ENCODE measurements around the gene PPM1L.

The PPM1L gene

DNA sequence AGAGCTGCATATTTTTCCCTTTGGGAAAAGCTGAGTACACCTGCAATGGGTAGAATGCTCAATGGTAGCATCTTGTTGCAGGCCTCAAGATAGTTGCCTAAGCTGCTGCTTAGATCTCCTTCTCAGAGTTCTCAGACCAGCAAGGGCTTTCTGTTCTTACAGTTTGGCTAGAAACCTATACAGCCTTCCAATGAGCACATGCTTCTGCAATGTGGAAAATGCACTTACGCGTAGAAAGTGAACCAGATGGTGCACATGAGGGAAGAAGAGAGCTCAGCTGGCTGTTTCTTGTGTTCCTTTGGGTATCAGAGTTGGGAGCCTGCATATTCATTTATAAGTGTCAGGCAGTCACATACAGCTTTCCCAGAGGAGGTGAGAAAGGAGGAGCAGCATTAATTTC lies 212.7 kb downstream of the PPM1L start:
- H3K27me3 ChIP-seq (ENCODE audit: control insufficient read depth, low read length), result no peaks in the 10 kb centered on the region
- no peaks in the 10 kb centered on the region for H3K36me3 ChIP-seq (ENCODE audit: control insufficient read depth, low read length)
- H3K9me2 ChIP-seq (replicated peaks; ENCODE audit: control insufficient read depth, low read length), result no peaks in the 10 kb centered on the region
- no peaks in the 10 kb centered on the region for H3F3A ChIP-seq (ENCODE audit: control insufficient read depth, insufficient read depth)
- H3K4me3 ChIP-seq (ENCODE audit: low read length), result no peak overlapping the region
- peaks cover 6% of the 10 kb centered on the region for H3K4me1 ChIP-seq (ENCODE audit: control insufficient read depth, low read length)
- no peaks in the 10 kb centered on the region for H3K79me2 ChIP-seq (ENCODE audit: control insufficient read depth, low read length)
- H3K4me2 ChIP-seq (ENCODE audit: low read length), result no peak overlapping the region
- no peak for TF ChIP-seq CTCF (IDR thresholded peaks at IDR 0.05; ENCODE audit: low read depth, low read length, poor library complexity, severe bottlenecking)
- TF ChIP-seq EZH2phosphoT487 (IDR thresholded peaks at IDR 0.05; ENCODE audit: borderline replicate concordance, low read length), result no peak
- H4K20me1 ChIP-seq (ENCODE audit: control insufficient read depth, insufficient read depth, low read depth, low read length), result no peaks in the 10 kb centered on the region
- H3K9me3 ChIP-seq (ENCODE audit: control insufficient read depth, insufficient read depth, low read length), result no peaks in the 10 kb centered on the region
- no peak overlapping the region for H3K27ac ChIP-seq (ENCODE audit: low read depth, low read length)

DNA sequence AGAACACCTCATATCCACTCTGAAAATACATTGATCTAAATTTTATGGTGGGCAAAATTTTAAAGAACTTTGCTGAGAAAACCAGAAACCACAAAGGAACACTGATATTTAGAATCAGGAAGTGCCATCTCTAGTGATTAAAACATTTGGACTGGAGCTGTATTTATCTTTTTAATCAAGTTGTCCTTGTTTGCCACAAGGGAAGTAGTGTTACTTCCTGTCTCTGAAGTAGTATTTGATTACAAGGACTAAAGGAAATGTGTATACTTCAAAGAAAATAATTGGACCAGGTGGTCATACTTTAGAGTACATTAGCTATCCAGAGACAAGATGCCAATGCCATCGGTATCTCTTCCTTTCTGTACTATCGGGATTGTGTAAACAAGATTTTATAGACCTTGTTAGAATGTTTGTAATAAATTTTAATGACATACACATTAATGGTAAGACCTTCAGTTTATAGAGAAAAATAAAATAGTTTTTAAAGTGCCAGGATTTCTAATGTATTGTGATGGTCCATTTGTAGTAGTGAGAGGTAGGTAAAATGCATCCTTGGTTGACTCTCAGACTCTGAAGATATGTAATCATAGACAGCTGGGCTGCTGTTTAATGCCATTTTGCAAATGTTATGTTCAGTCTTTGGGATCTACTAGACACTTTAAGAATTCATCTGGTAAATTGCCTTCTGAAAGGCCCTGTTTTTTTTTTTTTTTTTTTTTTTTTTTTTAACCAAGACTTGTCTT lies 217.2 kb downstream of the PPM1L start:
- H3K4me3 ChIP-seq (ENCODE audit: low read length), result no peak overlapping the region
- H3F3A ChIP-seq (ENCODE audit: control insufficient read depth, insufficient read depth), result no peaks in the 10 kb centered on the region
- no peaks in the 10 kb centered on the region for H3K9me2 ChIP-seq (replicated peaks; ENCODE audit: control insufficient read depth, low read length)
- peaks cover 6% of the 10 kb centered on the region for H3K4me1 ChIP-seq (ENCODE audit: control insufficient read depth, low read length)
- H3K27me3 ChIP-seq (ENCODE audit: control insufficient read depth, low read length), result no peaks in the 10 kb centered on the region
- no peaks in the 10 kb centered on the region for H3K9me3 ChIP-seq (ENCODE audit: control insufficient read depth, insufficient read depth, low read length)
- no peaks in the 10 kb centered on the region for H3K79me2 ChIP-seq (ENCODE audit: control insufficient read depth, low read length)
- no peak overlapping the region for H3K27ac ChIP-seq (ENCODE audit: low read depth, low read length)
- H3K4me2 ChIP-seq (ENCODE audit: low read length), result no peak overlapping the region
- no peaks in the 10 kb centered on the region for H4K20me1 ChIP-seq (ENCODE audit: control insufficient read depth, insufficient read depth, low read depth, low read length)
- no peaks in the 10 kb centered on the region for H3K36me3 ChIP-seq (ENCODE audit: control insufficient read depth, low read length)
- TF ChIP-seq CTCF (IDR thresholded peaks at IDR 0.05; ENCODE audit: low read depth, low read length, poor library complexity, severe bottlenecking) (no peak), EZH2phosphoT487 (IDR thresholded peaks at IDR 0.05; ENCODE audit: borderline replicate concordance, low read length) (no peak)

DNA sequence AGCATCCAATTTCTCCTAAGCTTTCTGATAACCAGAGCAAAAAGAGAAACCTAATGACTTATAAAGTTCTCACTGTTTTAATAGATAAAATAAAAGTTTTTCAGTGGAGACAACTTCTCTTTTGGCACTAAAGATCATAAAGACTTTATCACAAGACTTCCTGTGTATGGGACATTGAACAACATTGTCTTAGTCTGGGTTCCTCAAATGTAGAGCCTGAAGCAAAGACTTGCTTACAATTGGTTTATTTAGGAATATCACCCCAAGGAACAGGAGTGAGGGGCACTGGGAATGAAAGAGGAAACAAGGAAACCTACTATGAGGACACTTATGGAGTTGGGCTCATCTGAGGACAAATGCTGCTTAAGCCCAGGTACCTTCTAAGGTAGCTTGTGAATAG lies 221.7 kb downstream of the PPM1L start:
- Histone ChIP-seq H3K79me2 (ENCODE audit: control insufficient read depth, low read length) (no peaks in the 10 kb centered on the region), H3K27ac (ENCODE audit: low read depth, low read length) (no peak overlapping the region), H3K4me3 (ENCODE audit: low read length) (no peak overlapping the region), H3K9me2 (replicated peaks; ENCODE audit: control insufficient read depth, low read length) (no peaks in the 10 kb centered on the region), H3K36me3 (ENCODE audit: control insufficient read depth, low read length) (no peaks in the 10 kb centered on the region), H3K27me3 (ENCODE audit: control insufficient read depth, low read length) (no peaks in the 10 kb centered on the region), H3K4me2 (ENCODE audit: low read length) (no peak overlapping the region), H3F3A (ENCODE audit: control insufficient read depth, insufficient read depth) (no peaks in the 10 kb centered on the region), H4K20me1 (ENCODE audit: control insufficient read depth, insufficient read depth, low read depth, low read length) (no peaks in the 10 kb centered on the region), H3K9me3 (ENCODE audit: control insufficient read depth, insufficient read depth, low read length) (no peaks in the 10 kb centered on the region), H3K4me1 (ENCODE audit: control insufficient read depth, low read length) (peaks cover 14% of the 10 kb centered on the region)
- TF ChIP-seq CTCF (IDR thresholded peaks at IDR 0.05; ENCODE audit: low read depth, low read length, poor library complexity, severe bottlenecking) (no peak), EZH2phosphoT487 (IDR thresholded peaks at IDR 0.05; ENCODE audit: borderline replicate concordance, low read length) (no peak)
